IPS DF 6.9 (cell line): ENCODE measurements around the gene KCNQ1OT1.

Source experiments
- DNase-seq: peaks from one replicate; pipeline ENCODE4 v3.0.0-alpha.2; 2013; ENCODE audit warnings: low read depth, low spot score
- H3K27ac ChIP-seq: one replicate; pipeline ENCODE4 v1.5.1; 2013; ENCODE audit warnings: low read length, control low read depth
- H3K27me3 ChIP-seq: 2 replicates; pipeline ENCODE4 v1.6.1; 2013; ENCODE audit warnings: mild to moderate bottlenecking, low read length; ENCODE audit not compliant: control insufficient read depth, insufficient read depth
- H3K36me3 ChIP-seq: 2 replicates; pipeline ENCODE4 v1.6.1; 2013; ENCODE audit warnings: low read length; ENCODE audit not compliant: control insufficient read depth, insufficient read depth
- H3K4me1 ChIP-seq: 2 replicates; pipeline ENCODE4 v1.6.1; 2013; ENCODE audit warnings: low read length; ENCODE audit not compliant: control insufficient read depth, insufficient read depth
- H3K4me3 ChIP-seq: 2 replicates; pipeline ENCODE4 v1.5.1; 2013; ENCODE audit warnings: mild to moderate bottlenecking, low read length
- H3K9me3 ChIP-seq: 2 replicates; pipeline ENCODE4 v1.6.1; 2013; ENCODE audit warnings: low read length, inconsistent platforms; ENCODE audit not compliant: control insufficient read depth, insufficient read depth
- WGBS: extraction: QIAGEN DNeasy Blood & Tissue Kit; methylation state at CpG from one replicate; pipeline ENCODE4 v1.1.7; 2013; ENCODE audit warnings: mixed read lengths, missing lambda C conversion rate; ENCODE audit not compliant: insufficient read length, insufficient coverage; 5-methylcytosine and 5-hydroxymethylcytosine counted together

Gene KCNQ1OT1

DNA sequence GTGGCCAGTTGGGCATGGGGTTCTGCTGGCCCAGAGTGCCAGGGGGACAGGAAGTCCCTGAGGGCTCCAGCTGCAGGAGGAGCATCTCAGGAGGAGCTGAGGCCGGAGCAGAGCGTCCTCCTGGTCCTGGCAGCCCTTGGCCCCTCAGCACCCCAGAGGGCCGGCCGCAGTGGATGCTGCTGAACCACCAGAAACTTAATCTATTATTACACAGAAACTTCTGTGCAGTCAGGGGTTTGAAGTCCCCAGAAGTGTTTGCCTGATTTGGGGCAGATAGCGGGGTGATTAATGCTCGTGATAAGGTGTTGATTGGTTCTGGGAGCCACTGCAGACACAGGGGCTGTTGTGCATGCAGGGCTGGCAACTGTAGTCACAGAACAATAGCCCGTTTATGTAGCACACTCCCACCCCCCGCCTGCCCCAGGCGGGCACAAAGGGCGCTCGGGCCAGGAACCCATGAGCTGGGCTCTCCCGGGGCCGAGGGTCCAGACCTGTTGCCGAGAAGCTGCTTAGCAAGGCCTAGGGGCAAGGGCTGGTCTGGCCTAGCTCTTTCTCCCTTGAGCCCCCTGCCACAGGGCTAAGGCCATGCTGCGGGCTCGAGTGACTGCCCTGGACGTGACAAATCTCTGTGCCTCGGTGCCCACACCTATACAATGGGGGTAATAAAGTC lies 29.0 kb upstream of the KCNQ1OT1 start:
- no peak for DNase-seq
- Histone ChIP-seq H3K9me3 (no peaks in the 10 kb centered on the region; the same call in 1 of the 2 replicates), H3K4me1 (no peaks in the 10 kb centered on the region), H3K4me3 (no peak overlapping the region), H3K36me3 (no peaks in the 10 kb centered on the region), H3K27ac (no peak overlapping the region), H3K27me3 (peaks cover 4% of the 10 kb centered on the region; the same call in 1 of the 2 replicates)
- no CpG with 5 or more reads among the region's 18 CpGs for WGBS

DNA sequence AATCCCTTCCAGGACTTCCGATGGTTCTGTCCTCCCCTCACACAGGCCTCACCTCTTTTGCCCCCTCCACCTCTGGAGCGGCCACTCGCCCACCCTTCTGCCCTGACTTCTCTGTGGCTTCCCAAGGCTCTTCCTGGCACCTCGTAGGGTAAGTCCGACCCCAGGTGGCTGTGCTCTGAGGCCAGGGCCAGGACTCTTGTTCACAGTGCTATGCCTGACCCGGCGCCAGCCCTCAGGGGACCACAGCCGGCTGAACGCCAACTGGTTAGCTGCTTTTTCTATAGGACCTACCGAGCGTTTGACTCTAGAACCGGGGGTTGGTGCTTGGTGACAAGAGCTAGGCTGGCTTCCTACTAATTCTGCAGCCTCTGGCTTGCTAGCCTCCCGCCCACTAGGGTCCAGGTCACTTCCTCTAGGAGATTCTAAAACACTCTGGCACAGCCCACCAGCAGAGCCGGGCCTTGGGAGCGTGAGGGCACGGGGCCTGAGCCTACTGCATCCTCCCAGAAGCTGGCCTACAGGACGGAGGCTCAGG lies 28.4 kb upstream of the KCNQ1OT1 start:
- Histone ChIP-seq H3K9me3 (no peaks in the 10 kb centered on the region; the same call in 1 of the 2 replicates), H3K4me1 (no peaks in the 10 kb centered on the region), H3K27ac (no peak overlapping the region), H3K36me3 (no peaks in the 10 kb centered on the region), H3K4me3 (no peak overlapping the region), H3K27me3 (peaks cover 6% of the 10 kb centered on the region)
- WGBS, result no CpG with 5 or more reads among the region's 17 CpGs
- DNase-seq, result no peak

DNA sequence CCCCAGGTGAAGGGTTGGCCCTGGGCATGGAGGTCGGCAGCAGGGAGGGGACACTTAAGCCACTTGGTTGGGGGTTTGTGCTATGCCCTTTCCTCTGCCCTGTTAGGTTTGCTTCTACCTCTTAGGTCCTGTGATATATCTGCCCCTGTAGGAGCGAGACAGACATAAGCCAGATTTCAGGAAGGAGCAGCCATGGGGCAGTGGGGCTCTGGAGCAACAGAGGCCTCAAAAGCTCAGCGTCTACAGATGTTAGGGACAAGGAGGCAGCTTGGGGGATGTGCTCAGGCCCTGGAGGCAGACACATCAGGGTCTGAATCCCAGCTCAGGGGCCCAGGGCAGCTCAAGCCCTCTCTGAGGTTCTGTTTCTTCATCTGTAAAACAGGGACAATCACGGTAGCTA lies 27.2 kb upstream of the KCNQ1OT1 start:
- Histone ChIP-seq H3K36me3 (no peaks in the 10 kb centered on the region), H3K4me1 (no peaks in the 10 kb centered on the region), H3K27me3 (peaks cover 13% of the 10 kb centered on the region), H3K9me3 (no peaks in the 10 kb centered on the region; the same call in 1 of the 2 replicates), H3K4me3 (no peak overlapping the region), H3K27ac (no peak overlapping the region)
- WGBS, result no CpG with 5 or more reads among the region's 4 CpGs
- no peak for DNase-seq

DNA sequence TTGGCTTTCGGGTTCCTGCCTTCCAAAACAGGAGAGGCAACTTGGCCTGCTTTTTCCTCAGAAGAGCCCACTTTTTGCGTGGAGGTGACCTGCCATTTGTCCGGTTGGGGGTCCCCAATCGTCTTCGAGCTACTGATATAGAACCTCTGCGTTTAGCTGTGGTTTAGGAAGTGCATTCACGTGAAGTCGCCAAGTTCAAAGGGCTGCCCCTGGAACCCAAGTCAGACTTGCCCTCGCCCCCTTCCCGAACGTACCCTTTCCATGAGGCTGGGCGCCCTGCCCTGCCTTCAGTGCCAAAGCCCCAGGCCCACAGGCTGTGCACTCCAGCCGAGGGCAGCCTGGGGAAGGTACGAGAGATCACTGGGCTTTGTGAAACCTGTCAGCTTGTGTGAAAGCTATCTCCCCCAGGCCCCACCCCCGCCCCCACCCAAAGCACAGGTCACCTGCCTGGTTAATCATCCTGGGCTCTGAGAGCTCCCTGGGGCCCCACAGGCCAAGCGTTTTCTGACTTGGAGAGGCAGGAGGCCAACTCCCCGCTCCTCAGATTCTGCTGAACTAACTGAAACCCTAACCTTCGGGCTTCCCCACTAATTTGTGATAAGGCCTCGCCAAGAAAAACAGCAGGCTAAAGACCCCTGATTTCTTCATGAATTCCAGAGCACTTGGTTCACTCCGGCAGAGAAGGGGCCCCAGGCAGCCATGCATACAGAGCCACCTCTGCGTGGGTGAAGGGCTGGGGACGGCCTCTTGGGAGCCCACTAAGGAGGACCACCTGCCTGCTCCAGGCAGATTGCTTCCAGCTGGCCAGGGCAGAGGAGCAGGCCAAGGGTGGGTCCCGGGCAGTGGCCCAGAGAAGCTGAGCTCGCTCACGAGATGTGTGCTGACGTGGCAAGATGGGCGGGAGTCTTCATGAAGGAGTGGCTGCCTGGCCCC lies 25.8 kb upstream of the KCNQ1OT1 start:
- no peak overlapping the region for H3K27ac ChIP-seq
- no CpG with 5 or more reads among the region's 27 CpGs for WGBS
- H3K4me3 ChIP-seq, result no peak overlapping the region
- H3K9me3 ChIP-seq, result no peaks in the 10 kb centered on the region; the same call in 1 of the 2 replicates
- H3K4me1 ChIP-seq, result no peaks in the 10 kb centered on the region; the same call in 1 of the 2 replicates
- no peak for DNase-seq
- peaks cover 17% of the 10 kb centered on the region for H3K27me3 ChIP-seq
- no peaks in the 10 kb centered on the region for H3K36me3 ChIP-seq

DNA sequence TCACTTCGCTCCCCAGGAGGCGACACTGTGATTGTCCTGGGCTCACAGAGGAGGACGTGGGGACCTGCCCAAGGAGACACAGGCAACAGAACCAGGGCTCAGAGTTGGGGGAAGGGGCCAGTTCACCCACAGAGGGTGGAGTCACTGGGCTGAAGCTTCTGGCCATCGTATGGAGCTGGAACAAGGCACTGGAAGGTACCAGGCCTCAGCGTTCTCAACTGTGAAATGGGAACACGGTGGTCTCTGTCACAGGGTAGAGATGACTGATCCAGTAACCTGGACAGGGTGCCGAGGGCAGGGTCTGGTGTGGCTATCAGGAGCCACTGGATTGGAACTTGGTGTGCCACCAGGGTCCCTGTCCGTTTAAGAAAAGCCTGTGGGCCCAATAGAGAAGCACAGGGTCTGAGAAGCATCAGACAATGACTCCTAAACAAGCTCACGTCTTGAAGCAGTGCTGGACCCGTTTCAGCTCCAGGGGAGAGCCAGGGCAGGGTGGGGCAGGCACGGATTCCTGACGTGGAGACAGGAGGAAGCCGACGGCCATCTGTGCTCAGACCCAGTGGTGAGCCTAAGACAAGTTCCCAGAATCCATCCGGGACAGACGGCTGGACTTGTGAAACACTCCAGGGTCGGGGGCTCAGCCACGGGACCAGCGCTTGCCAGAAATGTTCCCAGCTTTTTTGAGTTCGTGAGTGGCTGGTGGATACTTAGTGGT lies 25.0 kb upstream of the KCNQ1OT1 start:
- WGBS, result no CpG with 5 or more reads among the region's 20 CpGs
- no peaks in the 10 kb centered on the region; the same call in 1 of the 2 replicates for H3K9me3 ChIP-seq
- H3K4me1 ChIP-seq, result no peaks in the 10 kb centered on the region; the same call in 1 of the 2 replicates
- H3K27ac ChIP-seq, result no peak overlapping the region
- peaks cover 23% of the 10 kb centered on the region for H3K27me3 ChIP-seq
- no peak for DNase-seq
- H3K36me3 ChIP-seq, result no peaks in the 10 kb centered on the region
- no peak overlapping the region for H3K4me3 ChIP-seq

DNA sequence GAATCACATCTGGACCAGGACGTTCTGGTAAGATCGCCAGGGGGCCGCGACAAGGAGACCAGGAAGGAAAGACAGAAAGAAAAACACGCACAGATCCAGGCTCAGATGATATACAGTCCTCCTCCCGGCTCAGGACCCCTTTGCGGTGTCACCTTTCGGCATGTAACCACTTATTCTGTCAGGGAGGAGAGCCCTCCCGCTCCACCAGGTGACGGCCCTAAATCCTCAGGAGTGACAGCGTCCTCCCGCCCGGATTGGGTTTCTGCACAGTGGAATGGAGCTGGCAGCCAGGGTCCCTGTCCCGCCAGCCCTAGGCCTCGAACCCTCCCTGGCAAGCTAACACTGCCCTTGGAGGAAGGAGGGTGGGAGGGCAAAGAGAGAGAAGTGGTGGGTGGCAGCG lies 24.3 kb upstream of the KCNQ1OT1 start:
- no peaks in the 10 kb centered on the region for H3K36me3 ChIP-seq
- no peak for DNase-seq
- H3K4me3 ChIP-seq, result no peak overlapping the region
- no peak overlapping the region for H3K27ac ChIP-seq
- no CpG with 5 or more reads among the region's 16 CpGs for WGBS
- H3K27me3 ChIP-seq, result peaks cover 26% of the 10 kb centered on the region
- H3K4me1 ChIP-seq, result no peaks in the 10 kb centered on the region; the same call in 1 of the 2 replicates
- no peaks in the 10 kb centered on the region; the same call in 1 of the 2 replicates for H3K9me3 ChIP-seq

DNA sequence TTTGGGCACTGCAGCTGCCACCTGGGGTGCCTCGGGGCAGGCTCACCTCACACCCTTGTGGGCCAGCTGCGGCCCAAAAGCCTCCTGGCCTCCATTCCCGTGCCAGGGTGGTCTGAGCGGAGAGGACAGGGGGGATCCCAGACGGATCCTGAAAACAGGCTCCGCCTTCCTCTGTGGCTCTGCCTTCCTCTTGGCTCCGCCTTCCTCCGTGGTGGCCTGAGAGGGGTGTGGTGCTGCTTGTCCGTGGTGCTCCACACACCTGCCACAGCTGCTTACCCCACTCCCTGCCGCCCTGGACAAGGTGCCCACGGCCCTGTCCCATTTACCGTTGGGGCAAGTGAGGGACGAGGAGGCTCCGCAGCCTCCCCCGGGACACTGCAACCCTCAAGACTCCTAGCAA lies 23.2 kb upstream of the KCNQ1OT1 start:
- no peaks in the 10 kb centered on the region for H3K36me3 ChIP-seq
- no peak for DNase-seq
- WGBS, result no CpG with 5 or more reads among the region's 15 CpGs
- no peak overlapping the region for H3K27ac ChIP-seq
- H3K9me3 ChIP-seq, result no peaks in the 10 kb centered on the region; the same call in 1 of the 2 replicates
- peaks cover 26% of the 10 kb centered on the region for H3K27me3 ChIP-seq
- peaks cover 5% of the 10 kb centered on the region for H3K4me1 ChIP-seq
- H3K4me3 ChIP-seq, result no peak overlapping the region

DNA sequence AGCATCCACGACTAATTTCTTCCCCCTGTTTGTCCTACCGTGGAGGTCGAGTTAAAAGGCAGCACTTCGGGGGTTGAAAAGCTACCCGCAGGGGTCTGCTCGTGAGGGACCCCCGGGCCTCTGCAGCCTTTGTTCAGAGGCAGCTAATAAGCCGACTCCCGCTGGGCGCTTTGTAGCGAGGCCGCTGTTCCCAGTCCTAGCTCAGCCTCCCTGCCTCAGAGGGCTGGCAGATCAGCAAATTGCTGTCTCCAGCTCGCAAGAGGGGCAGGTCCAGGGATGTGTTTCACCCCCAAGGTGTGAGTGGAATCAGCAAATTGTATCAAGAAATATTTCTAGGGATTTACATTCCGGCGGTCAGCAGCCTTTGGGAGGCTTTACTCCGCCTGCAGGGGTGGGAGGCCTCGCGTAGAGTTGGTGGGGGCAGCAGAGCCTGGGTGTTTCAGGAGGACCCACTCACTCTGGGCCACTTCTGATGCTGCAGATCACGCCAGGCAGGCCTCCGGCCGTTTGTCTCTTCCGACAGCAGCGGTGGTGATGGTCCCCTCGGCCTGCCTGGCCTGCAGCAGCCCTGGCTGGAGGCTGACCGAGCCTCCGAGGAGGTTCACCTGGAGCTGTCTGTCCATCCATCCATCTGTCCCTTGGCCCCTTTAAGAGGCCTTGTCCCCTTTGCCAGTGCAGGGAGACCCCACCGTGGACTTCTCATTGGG lies 21.6 kb upstream of the KCNQ1OT1 start:
- Histone ChIP-seq H3K27me3 (peaks cover 31% of the 10 kb centered on the region), H3K4me1 (peaks cover 5% of the 10 kb centered on the region), H3K4me3 (no peak overlapping the region), H3K9me3 (no peaks in the 10 kb centered on the region), H3K27ac (no peak overlapping the region), H3K36me3 (no peaks in the 10 kb centered on the region)
- WGBS, result no CpG with 5 or more reads among the region's 27 CpGs
- no peak for DNase-seq

DNA sequence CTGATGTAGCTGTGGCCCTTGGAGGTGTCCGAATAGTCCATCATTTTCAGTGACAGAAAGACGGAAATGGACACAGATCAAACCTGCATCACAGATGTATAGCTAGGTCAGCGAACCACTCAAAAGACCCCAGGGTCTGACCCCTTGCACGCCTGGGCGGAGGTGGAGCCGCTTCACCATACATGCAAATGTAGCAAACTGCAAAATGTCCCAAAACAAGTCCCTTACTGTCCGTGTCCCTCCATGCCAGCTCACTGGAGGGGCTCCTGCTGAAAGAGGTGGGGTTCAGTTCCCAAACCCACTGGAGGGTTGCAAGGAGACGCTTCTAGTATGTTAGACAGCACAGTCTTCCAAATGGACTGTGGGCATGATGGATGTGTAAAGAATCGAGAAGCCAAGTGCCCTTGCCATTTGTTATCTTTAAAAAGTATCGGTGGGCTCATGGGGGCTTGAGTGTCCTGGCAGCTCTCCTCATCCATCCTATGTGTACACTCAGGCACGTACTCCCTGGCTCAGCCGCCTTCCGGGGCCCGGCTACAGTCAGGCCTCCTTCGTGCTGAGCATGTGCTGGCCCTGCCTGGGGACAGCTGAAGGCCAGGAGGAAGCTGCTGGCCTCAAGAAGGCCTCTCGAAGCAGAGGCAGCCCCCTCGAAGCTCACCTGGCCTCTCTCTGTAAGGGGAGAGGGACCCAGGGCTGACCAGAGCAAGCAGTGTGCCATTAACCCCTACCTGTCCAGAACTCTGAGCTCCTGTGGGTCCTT lies 20.2 kb upstream of the KCNQ1OT1 start:
- peaks cover 5% of the 10 kb centered on the region for H3K4me1 ChIP-seq
- peaks cover 30% of the 10 kb centered on the region for H3K27me3 ChIP-seq
- H3K9me3 ChIP-seq, result no peaks in the 10 kb centered on the region
- WGBS, result no CpG with 5 or more reads among the region's 17 CpGs
- no peaks in the 10 kb centered on the region for H3K36me3 ChIP-seq
- DNase-seq, result no peak
- H3K27ac ChIP-seq, result no peak overlapping the region
- no peak overlapping the region for H3K4me3 ChIP-seq
